GM10847 (cell line): ENCODE results near the gene CCDC71L.

Experiments
- POLR2A ChIP-seq: IDR thresholded peaks from 2 replicates; pipeline ENCODE4 v1.6.1; 2011; ENCODE audit not compliant: insufficient read length; ENCODE audit errors: extremely low read depth

Gene CCDC71L

DNA sequence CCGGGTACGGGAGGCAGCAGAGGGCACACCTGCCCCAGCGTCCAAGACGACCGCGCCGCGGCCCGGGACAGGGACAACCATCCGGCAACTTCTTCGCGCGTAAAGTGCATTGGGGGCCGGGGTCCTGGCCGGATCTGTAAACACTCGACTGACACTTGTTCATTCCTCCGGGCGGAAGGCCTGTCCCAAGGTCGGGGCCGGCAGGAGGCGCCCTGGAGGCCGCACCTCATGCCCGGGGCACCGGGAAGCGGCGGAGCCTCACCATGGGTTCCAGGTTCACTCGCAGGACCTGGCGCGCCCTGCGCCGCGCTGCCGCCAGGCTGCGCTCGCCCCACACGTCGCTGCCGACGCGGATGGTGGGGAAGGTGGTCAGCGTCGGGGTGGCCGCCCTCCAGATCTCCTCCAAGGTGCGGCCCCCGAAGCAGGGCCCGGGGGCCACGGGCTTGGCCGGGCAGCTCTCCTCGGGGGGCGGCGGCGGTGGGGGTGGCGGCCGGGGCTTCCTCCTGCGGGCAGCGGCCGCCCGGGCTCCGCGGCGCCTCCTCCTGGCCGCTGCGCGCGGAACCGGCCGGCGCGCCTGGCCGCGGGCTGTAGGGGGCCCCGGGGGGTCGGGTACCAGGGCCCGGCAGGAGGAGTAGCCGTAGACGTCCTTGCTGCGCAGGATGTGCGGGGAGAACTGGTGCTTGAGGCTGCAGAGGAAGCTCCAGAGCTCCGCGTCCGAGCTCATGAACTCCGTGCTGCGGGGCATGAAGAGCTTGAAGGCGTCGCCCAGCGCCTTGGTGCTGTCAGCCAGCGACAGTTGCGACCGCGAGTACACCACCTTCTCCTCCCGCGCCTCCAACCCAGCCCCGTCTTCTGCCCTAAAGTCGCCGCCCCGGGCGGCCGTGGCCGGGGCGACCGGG is 746 bp downstream of the CCDC71L start:
- TF ChIP-seq POLR2A: no peak

DNA sequence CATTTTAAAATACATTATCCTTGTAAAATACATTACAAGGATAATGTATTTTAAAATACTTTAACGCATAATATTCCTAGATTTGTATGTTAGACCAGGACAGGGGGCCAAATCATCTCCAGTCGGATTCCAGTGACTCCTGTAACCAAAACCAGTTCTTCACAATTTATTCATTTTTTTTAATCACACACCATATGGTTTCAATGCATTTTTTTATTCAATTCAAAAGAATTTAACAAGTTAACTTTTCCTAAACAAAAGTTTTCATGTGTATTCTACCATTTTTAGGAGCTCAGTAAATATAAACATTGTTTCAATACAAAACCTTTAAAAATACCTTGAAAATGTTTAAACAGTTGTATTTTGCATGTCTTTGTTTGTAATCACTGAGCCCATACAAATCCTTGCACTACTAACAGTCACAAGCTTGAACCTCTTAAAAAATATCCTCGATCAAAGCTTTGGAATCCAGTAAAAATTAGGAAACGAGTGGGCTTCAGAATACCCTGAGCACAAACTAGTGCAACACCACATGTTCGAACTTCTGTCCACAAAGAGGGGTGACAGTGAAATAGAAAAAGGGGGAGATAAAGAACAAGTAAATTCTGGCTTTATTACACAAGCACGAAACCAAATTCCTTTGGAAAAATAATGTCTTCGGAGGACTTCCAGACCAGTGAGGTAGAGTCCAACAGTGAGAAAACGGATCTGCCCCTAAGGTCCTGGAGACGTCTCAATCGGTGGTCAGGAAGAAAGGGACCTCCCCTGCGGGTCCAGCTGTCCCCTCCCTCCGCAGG is 1.6 kb downstream of the CCDC71L start:
- no peak for TF ChIP-seq POLR2A

DNA sequence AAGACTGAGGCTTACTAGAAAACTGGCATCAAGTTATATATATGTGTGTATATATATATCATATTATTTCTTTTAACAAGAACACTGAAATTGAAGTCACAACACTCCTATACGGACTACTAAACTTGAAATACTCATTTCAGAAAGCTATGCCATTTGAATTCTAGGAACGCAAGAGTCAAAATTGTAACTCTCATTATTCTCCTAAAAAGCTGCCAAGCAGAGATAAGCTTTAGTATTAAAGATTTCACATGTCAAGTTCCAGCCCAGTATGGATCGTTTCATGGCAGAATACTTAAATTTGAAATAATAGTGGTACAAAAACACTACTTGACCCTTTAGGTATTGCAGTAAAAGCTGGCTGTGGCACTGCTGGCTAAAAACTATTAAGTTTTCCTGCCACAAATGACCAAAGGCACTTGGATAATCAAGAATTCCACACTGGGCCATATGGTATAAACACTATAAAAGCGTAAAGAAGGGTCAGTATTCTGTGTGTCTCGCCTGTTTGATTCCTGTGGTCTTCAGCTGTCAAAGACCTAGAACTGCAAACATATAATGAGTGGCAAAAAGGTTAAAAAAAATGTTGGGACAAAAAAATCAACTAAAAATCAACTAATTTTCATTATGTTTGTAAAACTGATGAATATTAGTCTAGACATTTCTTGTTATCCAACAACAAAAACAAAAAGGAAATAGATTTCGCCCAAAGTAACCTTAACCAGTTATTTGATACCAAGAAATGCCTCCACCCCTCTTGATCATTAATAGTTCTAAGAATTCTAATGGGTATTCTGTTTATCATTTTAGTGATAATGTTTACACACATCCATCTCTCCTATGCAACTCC is 2.4 kb downstream of the CCDC71L start:
- TF ChIP-seq POLR2A: no peak

DNA sequence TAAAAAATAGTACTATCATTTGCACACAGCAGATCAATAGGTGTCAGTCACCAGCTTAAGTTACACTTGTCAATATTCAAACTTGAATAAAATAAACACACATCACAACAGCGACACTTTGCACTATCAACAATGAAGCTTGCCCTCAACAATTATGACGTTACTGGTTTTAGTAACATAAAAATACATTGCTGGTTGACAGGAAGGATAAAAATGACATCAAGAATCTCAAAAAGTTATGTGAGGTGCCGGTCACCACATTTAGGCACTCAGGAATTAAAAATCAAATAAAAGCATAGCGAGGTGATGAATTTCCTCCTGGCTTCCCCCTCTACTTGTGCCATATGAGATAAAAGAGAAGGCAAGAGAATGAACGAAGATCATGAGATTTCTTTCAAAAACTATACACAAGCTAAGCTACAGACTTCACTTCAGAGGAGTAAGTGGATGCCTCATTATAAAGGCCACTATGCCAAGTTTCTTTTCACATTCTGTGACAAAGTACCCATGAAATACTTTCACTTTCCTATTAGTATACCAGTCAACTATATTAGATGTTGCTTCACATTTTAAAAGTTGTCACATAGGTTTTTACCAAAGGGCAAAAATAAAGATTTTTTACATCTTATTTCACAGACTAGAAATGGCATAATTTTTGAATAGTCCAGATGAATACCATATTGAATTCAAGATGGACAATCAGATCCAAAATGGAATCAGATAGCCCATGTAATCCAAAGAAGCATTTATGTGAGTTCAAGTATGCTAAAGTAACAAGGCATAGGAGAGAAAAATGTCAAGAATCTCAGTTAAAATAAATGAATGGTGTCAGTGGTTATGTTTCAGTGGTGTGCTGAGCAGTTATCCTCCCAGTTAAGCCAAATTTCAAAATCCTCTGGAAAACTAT is 3.6 kb downstream of the CCDC71L start:
- no peak for TF ChIP-seq POLR2A

DNA sequence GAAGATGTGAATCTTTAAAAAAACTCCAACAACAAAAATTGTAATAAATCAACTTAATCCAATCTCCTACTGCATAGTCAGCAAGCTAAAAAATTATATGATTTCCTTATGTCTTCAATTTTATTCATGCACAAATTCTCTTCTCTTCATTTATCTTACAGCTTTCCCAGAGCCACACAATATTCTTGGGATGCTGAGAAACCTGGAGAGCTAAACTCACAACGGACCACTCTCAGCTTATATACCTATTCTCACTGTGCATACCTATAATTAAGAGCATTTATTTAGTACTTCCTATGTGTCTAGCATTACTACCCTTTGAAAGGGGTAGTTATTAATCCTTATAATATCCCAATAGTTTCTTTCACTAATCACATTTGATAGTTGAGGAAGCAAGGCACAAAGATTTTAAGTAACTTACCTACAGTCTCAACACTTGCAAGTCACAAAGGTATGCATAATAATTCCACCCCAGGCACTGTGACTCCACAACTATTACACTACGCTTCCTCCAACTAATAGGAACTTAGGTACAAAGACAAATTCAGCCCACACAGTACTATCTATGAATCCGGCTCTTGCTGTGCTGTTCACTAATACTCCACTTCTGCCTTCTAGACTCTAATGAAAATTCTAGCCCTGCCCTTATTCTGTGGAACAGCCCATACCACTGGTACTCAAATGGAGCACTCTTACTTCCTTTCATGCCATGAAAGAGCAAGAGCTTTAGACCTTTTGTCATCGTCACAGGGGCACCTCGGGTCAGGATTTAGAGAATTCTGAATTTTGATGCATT is 5.1 kb downstream of the CCDC71L start:
- no peak for TF ChIP-seq POLR2A

DNA sequence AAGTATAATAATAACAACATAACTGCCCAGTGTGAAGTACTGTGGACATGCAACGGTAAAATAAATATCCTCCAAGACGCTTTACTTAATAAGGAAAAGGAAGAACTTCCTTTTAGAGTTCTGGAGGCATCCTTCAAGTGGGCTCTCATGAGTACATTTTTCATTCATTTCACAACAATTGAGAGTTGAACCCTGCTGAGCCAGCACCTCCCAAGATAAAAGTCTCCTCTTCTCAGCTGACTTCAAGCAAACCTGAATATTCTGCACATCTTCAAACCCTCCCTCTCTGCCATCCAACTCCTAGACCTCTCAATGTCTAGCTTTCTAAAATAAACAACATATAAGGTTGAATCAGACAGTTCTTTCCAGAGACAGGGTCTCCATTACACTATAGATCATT is 7.5 kb downstream of the CCDC71L start:
- TF ChIP-seq POLR2A: no peak

DNA sequence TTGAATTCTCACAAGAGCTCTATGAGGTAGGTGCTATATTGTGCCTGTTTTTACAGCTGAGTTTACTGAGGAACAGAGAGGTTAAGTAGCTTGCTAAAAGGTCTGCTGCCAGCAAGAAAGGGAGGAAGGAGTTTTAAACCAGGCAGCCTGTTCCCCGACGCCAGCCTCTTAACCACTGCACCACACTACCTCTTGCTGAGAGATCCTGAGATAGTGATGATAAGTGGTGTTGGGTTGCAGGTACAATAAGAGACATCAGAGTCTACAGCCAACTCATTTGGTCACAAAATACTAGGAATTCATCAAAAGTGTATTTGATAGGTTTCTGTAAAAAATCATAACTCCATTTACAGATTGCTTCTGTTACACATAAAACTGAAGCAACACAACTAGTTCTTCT is 8.0 kb downstream of the CCDC71L start:
- no peak for TF ChIP-seq POLR2A

DNA sequence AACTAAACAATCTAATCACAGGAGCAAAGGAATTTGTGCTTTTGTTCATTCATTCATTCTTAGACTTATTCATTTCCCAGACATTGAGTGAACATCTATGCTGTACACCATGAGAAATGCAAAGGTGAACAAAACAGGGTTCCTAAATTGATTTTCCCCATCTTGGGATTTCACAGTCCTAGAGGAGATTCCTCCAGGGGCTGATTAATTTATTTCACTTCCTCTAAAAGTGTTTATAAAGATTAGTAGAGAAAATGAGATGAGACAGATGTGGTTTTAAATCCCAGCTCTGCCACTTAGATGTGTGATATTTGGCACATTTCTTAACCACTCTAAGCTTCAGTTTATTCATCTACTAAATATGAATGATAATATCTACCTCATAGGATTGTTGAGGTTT is 8.9 kb downstream of the CCDC71L start:
- TF ChIP-seq POLR2A: no peak

DNA sequence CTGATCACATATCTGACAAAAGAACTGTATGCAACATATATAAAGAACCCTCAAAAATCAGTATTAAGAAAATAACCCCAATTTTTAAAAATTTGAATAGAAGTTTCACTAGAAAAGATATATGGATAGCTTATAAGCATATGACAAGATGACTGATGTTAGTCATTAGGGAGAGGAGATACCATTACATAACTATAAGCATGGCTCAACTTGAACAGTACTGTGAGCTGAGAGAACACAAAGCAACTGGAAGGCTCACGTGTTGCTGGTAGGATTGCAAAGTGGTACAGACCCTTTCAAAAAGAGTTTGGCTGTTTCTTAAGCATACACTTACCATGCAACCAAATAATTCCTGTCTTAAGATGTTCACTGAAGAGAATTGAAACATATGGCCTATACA is 14.7 kb downstream of the CCDC71L start:
- no peak for TF ChIP-seq POLR2A

DNA sequence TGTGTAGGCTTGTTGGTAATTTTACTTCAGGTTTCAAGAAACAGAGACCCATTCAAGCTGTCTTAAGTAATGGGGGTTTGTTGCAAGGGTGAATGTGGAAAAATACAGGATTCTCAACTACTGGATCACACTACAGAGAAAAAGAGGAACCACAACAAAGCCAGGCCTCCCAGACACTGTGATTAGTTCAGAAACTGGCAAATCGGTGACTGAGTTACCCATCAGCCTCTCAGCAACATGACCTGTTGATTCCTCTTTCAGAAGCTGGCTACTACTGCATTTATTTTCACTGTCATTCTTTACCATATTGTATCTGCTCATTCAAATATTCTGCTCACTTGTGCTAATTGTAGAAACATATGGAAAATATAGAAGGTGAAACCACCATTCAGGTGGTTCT is 16.0 kb downstream of the CCDC71L start:
- TF ChIP-seq POLR2A: no peak

DNA sequence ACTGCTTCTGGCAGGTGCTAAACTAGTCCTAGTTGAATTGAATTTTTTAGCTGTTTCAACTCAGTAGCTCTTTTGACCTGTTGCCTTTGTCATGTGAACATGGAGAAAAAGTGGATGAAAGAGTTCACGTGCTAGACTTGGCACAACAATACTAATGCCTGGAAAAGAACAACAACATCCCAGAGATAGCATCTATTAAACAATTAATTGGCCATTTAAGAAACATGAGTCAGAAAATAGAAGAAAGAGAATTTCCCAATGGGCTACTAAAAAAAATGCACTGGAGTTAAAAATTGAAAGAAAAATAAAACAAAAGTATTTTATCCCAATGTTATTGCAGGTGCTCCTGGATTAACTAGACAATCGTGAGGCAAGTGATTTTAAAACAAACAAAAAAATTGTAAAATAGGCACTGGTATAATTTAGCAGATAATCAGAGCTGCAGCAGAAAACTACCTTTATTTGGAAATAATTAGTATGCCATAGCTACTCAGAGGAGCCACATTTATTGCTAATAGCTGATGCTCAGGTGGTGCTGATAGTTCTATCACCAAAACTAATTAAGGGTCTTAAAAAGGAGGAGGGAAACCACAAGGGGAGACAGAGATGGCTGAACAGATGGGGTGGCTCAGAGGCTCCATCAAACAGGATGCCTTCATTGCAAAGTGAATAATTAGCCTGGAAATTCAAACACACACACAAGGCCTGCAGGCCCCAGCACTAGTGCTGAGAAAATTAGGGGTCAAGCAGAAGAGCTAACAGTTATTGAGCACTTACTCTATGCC is 17.6 kb downstream of the CCDC71L start:
- no peak for TF ChIP-seq POLR2A

DNA sequence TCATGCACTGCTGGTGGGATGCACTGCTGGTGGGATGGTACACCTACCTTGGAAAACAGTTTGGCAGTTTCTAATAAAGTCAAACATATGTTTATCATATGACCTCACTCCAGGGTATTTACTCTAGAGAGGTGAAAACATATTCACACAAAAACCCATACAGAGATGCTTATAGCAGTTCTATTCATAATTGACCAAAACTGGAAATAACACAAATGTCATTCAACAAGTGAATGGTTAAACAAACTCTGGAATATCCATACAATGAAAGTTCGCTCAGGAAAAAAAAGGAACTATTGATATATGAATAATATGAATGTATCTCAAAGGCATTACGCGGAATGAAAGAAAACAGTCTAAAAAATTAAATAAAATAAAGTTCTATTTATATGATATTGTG is 19.5 kb downstream of the CCDC71L start:
- TF ChIP-seq POLR2A: no peak

DNA sequence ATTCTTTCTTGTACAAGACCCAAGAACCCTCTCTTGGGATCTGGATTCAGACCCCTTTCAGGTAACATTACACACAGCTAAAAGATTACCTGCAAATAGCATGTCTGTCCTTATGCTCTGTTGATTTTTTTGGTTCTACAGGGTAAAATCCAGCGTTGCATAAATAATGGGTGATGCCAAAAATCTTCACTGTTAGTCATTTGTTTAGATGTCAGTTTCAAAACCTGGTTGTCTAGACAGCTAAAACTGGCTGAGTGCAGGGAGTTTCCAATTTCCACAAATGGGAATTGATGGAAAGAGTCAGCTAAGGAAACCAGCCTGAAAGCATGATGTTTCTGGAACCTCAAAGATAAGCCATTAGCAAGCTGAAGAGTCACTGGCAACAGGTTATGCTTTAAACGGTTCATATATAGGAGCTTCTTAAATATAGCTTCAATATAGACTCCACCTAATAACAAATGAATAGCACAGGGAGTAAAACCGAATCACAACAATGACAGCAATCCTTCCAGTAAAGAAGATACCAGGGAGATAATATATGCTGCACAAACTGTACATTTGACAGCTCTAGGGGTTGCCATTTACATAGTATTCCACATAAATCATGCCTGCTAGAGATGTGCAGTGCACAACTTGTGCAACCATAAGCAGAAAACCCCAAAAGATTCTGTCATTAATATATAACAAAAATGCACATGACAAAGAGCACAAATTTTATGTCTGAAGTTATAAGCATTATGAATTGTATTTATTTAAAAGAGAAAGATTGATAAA is 20.4 kb downstream of the CCDC71L start:
- TF ChIP-seq POLR2A: no peak
